ENCODE data around the gene B4GALNT2. TPM values are rescaled to one million over a fixed set of nuclear protein-coding genes. Genes with fewer than 3 reads are reported as not detected.

Gene B4GALNT2
- total and polyA plus RNA-seq, 2 of the 13 experiments (the other 11 are each of a cell fraction or from before 2014, with no cell fraction given) = not detected

- no TSS peak for BruUV-seq (replicated peaks)
- 27% methylated on average over 2 of the region's 2 CpGs for WGBS (ENCODE audit: low lambda C conversion rate)
- H4K20me1 ChIP-seq (ENCODE audit: insufficient read depth, low read length) = no peaks in the 10 kb centered on the region
- in situ Hi-C loops (cut with HindIII; ENCODE audit: extremely low pct_ligation_motif_present, low pct_unique_long_range_greater_than_20kb) (no loop called here), intact Hi-C loops (cut with micrococcal nuclease; ENCODE audit: unreplicated experiment) (no loop called here)
- H2AFZ ChIP-seq (ENCODE audit: low read length) = no peak overlapping the region
- no peak for TF ChIP-seq ZNF646 (CRISPR knock-in tag; IDR thresholded peaks at IDR 0.05)
- TF ChIP-seq MTF1 (CRISPR knock-in tag; IDR thresholded peaks at IDR 0.05) = no peak
- TF ChIP-seq ZNF501 (CRISPR knock-in tag; IDR thresholded peaks at IDR 0.05) = no peak
- TF ChIP-seq NR0B2 (CRISPR knock-in tag; IDR thresholded peaks at IDR 0.05) = no peak
- TF ChIP-seq ZNF101 (CRISPR knock-in tag; IDR thresholded peaks at IDR 0.05; ENCODE audit: borderline replicate concordance, low read depth) = no peak
- no peak for TF ChIP-seq TGIF2 (CRISPR knock-in tag; IDR thresholded peaks at IDR 0.05)
- TF ChIP-seq KIAA2018 (CRISPR knock-in tag; IDR thresholded peaks at IDR 0.05; ENCODE audit: borderline replicate concordance) = no peak
- TF ChIP-seq ZNF264 (CRISPR knock-in tag; IDR thresholded peaks at IDR 0.05) = no peak
- H3K4me2 ChIP-seq (ENCODE audit: low read depth, low read length) = no peak overlapping the region
- no peaks in the 10 kb centered on the region for H3K4me1 ChIP-seq (ENCODE audit: insufficient read depth, low read length)
- no peak for DNase-seq (ENCODE audit: low spot score)
- H3K9me3 ChIP-seq (ENCODE audit: low read length) = no peaks in the 10 kb centered on the region
- H3K79me2 ChIP-seq (ENCODE audit: insufficient read depth, low read length) = no peaks in the 10 kb centered on the region
- ATAC-seq = no peak
- H3K27me3 ChIP-seq (ENCODE audit: control insufficient read depth in 1 of 2, insufficient read depth in 2 of 2, low read length in 2 of 2) = peaks cover 8 to 81% of the 10 kb centered on the region in 2 experiments
- no peak for FAIRE-seq
- H3K27ac ChIP-seq (ENCODE audit: extremely low read length, insufficient read depth, low read length) = no peak overlapping the region
- no peak overlapping the region for H3K9ac ChIP-seq (ENCODE audit: insufficient read depth, low read depth, low read length)
- H3K4me3 ChIP-seq (replicated peaks in 1 of 3; ENCODE audit: insufficient read depth in 1 of 3, low read depth in 2 of 3, low read length in 3 of 3) = no peak overlapping the region
- ChIA-PET CTCF (ENCODE audit: low intra/inter-chr PET ratio, low total read pairs) (no interaction called here), POLR2A (no interaction called here)
- no peaks in the 10 kb centered on the region for H3K36me3 ChIP-seq (replicated peaks in 1 of 2; ENCODE audit: control insufficient read depth in 1 of 2, insufficient read depth in 2 of 2, low read length in 2 of 2)
These were observed 81.3 kb downstream of the B4GALNT2 start for GRCh38 chr17:49213847-49214246.
